Measurements from ENCODE around the gene OSTC.
"Not testable (repeated sequence)": the region's sequence is repeated elsewhere in the genome, so short reads cannot be mapped to it uniquely, and the experiment has no call there.

Gene OSTC

DNA sequence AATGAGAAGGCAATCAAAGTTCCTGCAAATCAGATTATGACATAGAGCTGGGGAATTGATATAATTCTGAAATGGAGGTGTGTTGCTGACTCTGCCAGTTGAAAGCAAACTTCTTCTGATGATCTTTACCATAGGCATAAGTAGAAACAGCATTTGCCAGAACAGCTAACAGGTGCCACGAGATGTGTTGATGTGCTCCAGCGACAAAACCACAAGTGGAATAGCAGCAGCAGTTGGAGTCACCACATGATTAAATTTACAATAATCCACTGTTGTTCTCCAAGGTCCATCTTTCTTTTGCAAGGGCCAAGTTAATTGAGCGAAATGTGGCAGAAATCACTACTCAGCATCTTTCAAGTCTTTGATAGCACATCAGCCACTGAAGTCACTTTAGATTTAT is 3.7 kb upstream of the OSTC start:
- no peak for DNase-seq (ENCODE audit: low spot score)

GRCh38 chr4:108649863-108650211 is 562 bp upstream of the OSTC start:
- DNase-seq (ENCODE audit: low spot score) = peak; percentile 8

DNA sequence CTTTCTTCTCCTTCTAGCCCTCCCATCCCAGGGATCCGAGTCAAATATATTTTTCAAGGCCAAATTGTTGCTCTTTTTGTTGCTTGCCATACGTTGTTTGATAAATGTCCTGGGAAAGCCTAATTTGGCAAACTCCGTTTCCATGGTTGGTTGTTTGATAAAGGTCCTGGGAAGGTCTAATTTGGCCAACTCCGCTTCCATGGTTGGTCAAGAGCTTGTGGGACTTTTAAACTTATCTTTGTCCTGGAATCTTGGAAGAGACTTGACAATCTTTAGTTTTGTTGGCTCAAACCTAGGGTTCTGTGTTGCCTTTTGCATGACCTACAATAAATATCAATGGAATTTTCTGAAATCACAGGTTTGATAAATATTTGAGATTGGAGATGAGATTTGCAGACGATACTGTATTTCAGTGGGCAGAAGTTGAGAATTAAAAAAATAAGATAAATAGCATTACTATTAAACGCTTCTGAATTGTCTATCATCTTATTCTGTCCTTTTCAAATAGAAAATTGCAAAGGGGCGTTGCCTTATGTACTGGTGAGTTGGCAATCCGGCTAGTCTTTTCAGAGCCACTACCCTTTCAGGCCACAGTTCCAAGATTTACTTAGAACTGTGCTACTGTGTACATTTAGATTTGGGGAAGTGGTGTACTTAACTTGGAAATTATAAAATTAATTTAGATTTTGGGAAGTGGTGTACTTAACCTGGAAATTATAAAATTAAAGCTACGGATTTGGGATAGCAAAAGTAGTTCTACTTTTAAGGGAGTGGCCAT is 804 bp downstream of the OSTC start:
- DNase-seq (ENCODE audit: low spot score) = no peak

DNA sequence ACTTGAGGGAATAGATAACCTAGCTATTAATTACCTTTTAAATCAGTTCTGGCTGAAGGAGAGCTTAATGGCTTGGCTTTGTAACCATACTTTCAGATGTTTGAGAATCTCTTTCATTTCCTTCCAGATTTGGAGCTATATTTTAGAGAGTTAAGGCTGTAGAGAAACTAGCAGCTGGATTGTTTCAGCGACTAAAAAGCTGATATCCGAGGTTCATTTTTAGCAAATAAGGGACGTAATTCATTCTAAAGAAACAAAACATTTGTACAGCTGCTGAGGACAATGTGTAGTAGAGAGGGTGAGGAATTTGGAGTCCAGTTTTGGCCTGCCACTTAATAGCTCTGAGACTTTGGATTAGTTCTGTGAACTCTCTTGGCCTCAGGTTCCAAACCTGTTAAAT is 12.2 kb downstream of the OSTC start:
- no peak for DNase-seq (ENCODE audit: low spot score)

DNA sequence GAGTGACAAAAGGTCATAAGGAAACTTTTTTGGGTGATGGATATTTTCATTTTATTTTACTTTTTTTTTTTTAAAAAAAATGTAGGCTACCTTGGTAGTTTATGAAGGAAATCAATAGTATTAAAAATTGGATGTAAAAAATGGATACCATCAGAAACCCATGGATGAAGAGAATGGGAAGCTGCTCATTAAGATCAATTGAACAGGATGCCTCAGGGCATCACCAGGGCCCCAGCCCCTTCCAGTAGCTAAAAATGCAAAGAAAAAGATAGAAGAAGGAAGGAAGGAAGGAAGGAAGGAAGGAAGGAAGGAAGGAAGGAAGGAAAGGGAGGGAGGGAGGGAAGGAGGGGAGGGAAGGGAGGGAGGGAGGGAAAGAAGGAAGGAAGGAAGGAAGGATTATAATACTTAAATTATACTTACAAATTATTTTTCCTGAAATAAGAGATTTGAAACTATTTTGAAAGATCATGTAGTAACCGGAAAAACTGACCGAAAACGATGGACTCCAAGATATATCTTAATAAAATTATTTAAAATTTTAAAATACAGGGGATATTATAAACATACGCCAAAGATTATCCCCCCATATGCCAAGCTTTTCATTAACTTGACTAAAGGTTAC is 24.1 kb downstream of the OSTC start:
- DNase-seq (ENCODE audit: low spot score) = no peak

GRCh38 chr4:108681321-108681809 is 31.0 kb downstream of the OSTC start:
- DNase-seq (ENCODE audit: low spot score) = no peak

GRCh38 chr4:108683479-108683878 is 33.1 kb downstream of the OSTC start:
- peak; percentile 38 for DNase-seq (ENCODE audit: low spot score)

DNA sequence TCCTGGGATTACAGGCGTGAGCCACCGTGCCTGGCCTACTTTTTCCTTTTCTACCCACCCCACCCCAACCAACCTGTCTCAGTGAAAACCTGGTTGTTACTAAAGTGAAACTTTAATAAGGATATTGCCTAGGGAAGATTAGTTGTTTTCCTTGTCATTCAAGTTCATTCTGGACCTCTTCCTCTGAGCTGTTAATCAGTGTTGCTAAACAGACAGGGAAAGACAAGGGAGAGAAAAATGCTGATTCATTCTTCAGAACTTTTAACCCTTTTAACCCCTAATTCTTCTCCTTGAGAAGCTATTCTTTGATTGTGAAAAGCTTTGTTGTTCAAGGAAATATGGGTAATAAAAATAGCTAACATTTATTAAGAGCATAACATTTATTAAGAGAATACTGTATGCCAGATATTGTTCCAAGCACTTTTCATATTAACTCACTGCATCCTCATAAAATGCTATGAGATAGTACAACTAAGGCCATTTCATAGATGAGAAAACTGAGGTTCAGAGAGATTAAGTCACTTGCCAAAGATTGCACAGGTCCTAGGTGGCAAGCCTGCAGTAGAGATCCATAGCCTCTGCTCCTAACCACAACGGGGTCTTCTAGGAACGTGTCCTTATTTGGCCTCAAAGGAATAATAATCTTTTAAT is 34.8 kb downstream of the OSTC start:
- no peak for DNase-seq (ENCODE audit: low spot score)

- DNase-seq (ENCODE audit: low spot score) = no peak
Measured at GRCh38 chr4:108690738-108691137, 40.3 kb downstream of the OSTC start.

- no peak for DNase-seq (ENCODE audit: low spot score)
Measured at GRCh38 chr4:108693211-108693610, 42.8 kb downstream of the OSTC start.

GRCh38 chr4:108693819-108694218 is 43.4 kb downstream of the OSTC start:
- no peak for DNase-seq (ENCODE audit: low spot score)

DNA sequence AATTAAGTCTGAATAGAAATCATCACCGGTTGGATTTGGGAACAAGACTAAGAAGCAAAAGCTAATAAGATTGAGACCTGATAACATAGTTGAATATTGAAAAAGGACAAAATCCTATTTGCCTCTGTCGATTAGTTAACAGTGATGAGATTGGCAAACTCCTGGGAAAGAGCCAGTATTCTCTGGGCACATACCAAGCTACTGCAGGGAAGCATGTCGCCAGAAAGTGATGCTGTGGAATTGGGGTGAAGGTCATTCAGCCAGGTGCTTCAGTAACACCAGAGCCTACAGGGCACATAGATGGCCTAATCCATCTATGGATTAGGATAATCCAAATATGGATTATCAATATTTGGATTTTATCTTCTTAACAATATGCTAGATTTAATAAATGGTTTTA is 44.0 kb downstream of the OSTC start:
- DNase-seq (ENCODE audit: low spot score) = no peak

- no peak for DNase-seq (ENCODE audit: low spot score)
Measured at GRCh38 chr4:108695062-108695461, 44.7 kb downstream of the OSTC start.

DNA sequence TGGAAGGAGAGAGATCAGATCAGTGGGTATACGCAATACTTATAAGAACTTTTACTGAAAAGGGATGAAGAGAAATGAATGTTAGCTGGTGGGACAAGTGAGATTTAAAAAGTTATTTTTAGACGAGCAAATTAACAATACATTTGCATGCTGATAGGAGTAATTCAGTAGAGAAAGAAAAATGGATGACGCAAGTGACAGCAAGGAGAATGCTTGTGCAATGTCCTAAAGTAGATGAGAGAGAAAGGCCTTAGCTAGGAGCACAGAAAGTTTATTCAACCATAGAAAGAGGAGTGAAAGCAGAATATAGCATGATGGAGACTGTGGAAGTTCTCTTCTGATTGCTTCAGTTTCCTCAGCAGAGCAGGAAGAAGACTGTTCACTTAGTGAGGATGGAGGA is 45.8 kb downstream of the OSTC start:
- DNase-seq (ENCODE audit: low spot score) = no peak

DNA sequence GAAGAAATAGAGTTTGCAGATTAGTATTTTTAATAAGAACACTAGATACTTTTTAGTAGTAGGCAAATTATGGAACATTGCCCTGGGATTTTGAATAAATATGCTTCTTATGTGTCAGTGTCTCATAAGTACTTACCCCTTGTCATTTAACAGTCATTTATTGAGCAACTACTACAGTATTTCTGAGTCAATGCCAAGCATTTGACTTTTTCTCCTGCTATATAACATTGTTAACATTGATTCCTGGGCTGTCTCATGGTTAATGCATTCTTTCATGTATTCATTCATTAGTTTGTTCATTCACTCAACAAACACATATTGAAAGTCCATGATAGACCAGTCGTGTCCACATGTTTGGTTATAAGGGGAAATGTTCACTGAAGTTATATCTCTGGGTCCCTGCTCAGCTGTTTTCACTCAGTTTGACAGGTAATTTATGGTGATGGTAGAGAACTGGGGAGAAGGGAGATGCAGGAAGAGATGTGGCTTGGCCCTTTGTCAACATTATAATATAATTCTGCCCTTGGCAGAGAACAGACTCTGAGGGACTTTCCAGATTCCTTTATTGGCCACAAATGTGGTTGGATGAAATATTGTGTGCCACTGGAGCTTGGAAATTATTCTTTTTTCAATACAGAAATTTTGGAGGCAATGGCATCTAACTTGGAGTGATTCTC is 49.8 kb downstream of the OSTC start:
- DNase-seq (ENCODE audit: low spot score) = no peak

DNA sequence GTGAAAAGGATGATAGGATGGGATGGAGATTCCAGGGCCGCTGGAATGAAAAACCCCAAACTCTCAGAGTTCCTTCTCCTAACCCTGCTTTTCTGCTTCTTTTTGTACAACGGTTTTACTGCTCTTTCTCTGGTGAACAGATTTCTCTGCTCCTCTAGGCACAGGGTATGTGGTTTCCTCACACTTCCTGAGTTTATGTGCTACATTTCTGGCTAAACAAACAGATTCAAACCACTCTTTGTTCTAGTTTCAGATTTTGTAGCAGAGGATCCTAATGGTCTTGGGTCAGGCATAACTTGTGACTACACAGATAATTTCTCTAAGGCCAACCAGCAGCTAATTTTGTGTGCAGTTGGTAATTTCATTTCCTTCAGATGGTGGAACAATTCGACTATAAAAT is 52.6 kb downstream of the OSTC start:
- DNase-seq (ENCODE audit: low spot score) = no peak

DNA sequence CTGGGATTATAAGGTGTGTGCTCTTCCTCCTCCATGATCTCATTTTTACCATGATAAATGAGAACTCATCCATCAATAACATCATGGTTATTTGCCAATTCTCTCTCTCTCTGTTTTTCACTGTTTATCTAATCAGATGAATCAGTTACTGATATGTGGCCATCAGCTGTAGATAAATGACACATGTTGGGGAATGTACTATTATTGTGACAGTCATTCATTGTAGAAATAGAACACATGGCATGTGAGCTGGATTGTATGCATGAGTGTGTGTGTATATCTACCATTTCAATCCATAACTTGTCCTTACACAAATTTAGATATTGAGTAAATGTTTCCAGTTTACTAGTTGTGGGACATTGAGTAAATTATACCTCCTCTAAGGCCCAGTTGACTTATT is 53.0 kb downstream of the OSTC start:
- no peak for DNase-seq (ENCODE audit: low spot score)

DNA sequence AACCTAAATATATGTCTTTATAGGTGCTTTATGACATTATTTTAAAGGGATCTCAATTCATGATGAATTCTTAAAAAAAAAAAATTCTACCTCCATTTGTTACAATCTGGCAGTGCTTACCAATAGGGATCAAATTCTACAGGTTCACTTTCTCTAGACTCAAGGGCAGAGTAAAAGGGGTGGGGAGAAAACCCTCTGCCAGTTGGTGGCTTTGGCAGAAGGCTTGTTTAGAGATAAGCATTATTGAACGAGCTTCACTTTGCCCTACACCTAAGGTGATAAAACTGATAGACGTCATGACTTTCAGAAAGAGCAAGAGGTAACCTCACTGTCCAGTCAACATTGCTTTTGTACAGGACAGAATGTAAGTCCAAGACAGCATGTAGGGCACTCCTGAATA is 53.6 kb downstream of the OSTC start:
- no peak for DNase-seq (ENCODE audit: low spot score)

- DNase-seq (ENCODE audit: low spot score) = no peak
Measured at GRCh38 chr4:108706289-108706688, 55.9 kb downstream of the OSTC start.

DNA sequence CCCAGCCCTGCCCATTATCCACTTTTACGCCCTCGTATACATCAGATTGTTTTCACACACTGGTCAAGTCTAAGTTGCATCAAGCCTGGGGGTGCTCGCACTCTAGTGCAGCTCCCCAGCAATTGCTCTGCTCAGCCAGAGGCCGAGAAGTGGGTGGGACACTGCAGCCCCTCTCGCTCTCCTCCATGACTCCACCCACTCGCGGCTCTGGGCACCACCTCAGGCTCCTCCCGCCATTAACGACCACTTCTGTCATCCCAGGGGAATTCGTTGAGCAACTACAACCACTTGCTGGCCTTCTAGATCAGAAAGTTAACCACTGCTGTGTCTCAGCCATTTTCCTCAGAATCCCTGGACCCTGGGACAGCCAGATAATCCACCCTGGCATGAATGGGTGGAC is 58.8 kb downstream of the OSTC start:
- DNase-seq (ENCODE audit: low spot score) = no peak

GRCh38 chr4:108709722-108710121 is 59.3 kb downstream of the OSTC start:
- DNase-seq (ENCODE audit: low spot score) = no peak

GRCh38 chr4:108710578-108710977 is 60.2 kb downstream of the OSTC start:
- not testable (repeated sequence) for DNase-seq (ENCODE audit: low spot score)

- DNase-seq (ENCODE audit: low spot score) = no peak
Measured at GRCh38 chr4:108714880-108715279, 64.5 kb downstream of the OSTC start.

Data from Ammon's horn (tissue), 1 donor.